Measurements from ENCODE around the gene GCSH.

DNA sequence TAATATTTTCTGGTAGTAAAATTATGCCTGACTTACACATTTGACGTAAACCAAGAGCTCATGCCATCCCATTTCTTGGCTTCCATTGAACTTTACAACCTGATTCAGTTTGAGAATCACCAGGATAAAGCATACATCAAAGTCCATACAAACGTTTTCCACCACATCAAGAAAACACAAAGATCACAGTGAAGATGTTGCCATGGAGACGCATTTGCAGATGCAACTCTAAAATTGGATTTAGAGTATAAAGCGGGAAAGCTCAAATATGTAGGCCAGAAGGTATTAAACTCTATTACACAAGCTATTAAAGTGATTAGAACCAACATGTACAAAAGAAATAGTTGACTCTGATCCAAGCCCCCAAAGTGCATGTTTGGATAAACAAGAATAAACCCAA lies 29.5 kb downstream of the GCSH start:
- TF ChIP-seq POLR2AphosphoS5 (IDR thresholded peaks at IDR 0.05) (no peak), CTCF (IDR thresholded peaks at IDR 0.05; ENCODE audit: poor library complexity, severe bottlenecking) (no peak), EP300 (conservative IDR thresholded peaks at IDR 0.05; ENCODE audit: poor library complexity, severe bottlenecking) (no peak), TAF1 (IDR thresholded peaks at IDR 0.05; ENCODE audit: low read depth) (no peak), MXI1 (conservative IDR thresholded peaks at IDR 0.05; ENCODE audit: poor library complexity, severe bottlenecking) (no peak)
